A673 (cell line): ENCODE measurements around the gene CGREF1. TPM values are rescaled to one million over a fixed set of nuclear protein-coding genes. Genes with fewer than 3 reads are reported as not detected.

Experiments used
- BruUV-seq: library from RNA; stranded (reverse); fragments of 400-500 nt; replicated peaks from 2 replicates; lab custom pipeline; 2021; lab: Mats Ljungman, UMichigan
- CTCF ChIA-PET: fragments of 300-600 bp; sonication (Branson Sonifier 250); formaldehyde crosslinking; loops from one replicate; lab custom pipeline; 2022; ENCODE audit warnings: antibody characterized with exemption; lab: Charles Lee
- POLR2A ChIA-PET: fragments of 300-600 bp; sonication (Branson Sonifier 250); formaldehyde crosslinking; loops from one replicate; lab custom pipeline; 2022; ENCODE audit warnings: antibody characterized with exemption; ENCODE audit not compliant: low non-redundant PET; lab: Charles Lee
- DNase-seq: peaks from one replicate; pipeline ENCODE4 v3.0.0-alpha.2; 2015; ENCODE audit warnings: low spot score
- H3K27ac ChIP-seq: fragments of 200-600 bp; sonication (generic); 2 replicates; pipeline ENCODE4 v1.5.1; 2016; ENCODE audit warnings: mixed run types, low read depth, mild to moderate bottlenecking, mixed read lengths, antibody characterized with exemption, low read length; ENCODE audit not compliant: poor library complexity, severe bottlenecking
- H3K27me3 ChIP-seq: fragments of 200-600 bp; sonication (generic); replicated peaks from 2 replicates; pipeline ENCODE4 v1.6.1; 2017; ENCODE audit warnings: mixed run types, low read depth, mild to moderate bottlenecking, mixed read lengths, antibody characterized with exemption, low read length; ENCODE audit not compliant: insufficient read depth, poor library complexity
- H3K36me3 ChIP-seq: fragments of 200-600 bp; sonication (generic); 2 replicates; pipeline ENCODE4 v1.6.1; 2016; ENCODE audit warnings: mixed run types, mild to moderate bottlenecking, mixed read lengths, antibody characterized with exemption, low read length; ENCODE audit not compliant: insufficient read depth, poor library complexity, severe bottlenecking
- H3K4me1 ChIP-seq: fragments of 200-600 bp; sonication (generic); 2 replicates; pipeline ENCODE4 v1.6.1; 2017; ENCODE audit warnings: mixed run types, mild to moderate bottlenecking, mixed read lengths, antibody characterized with exemption, low read length; ENCODE audit not compliant: insufficient read depth, poor library complexity, severe bottlenecking
- H3K4me3 ChIP-seq: fragments of 200-600 bp; sonication (generic); 2 replicates; pipeline ENCODE4 v1.5.1; 2016; ENCODE audit warnings: low read depth, mixed run types, mild to moderate bottlenecking, mixed read lengths, low read length; ENCODE audit not compliant: poor library complexity, severe bottlenecking
- H3K9me3 ChIP-seq: fragments of 200-600 bp; sonication (generic); 2 replicates; pipeline ENCODE4 v1.6.1; 2016; ENCODE audit warnings: mixed run types, low read depth, mild to moderate bottlenecking, mixed read lengths, antibody characterized with exemption, low read length; ENCODE audit not compliant: poor library complexity, severe bottlenecking
- EZH2 ChIP-seq: fragments of 200-600 bp; sonication (generic); IDR thresholded peaks from 2 replicates; pipeline ENCODE4 v1.6.1; 2017; ENCODE audit warnings: borderline replicate concordance, low read depth, mild to moderate bottlenecking, mixed read lengths, antibody characterized with exemption, low read length; ENCODE audit not compliant: poor library complexity, severe bottlenecking
- intact Hi-C: fragments of 100-400 bp; cut with micrococcal nuclease; formaldehyde crosslinking; loops from one replicate; pipeline ENCODE4 v1.10.0; 2022; ENCODE audit not compliant: unreplicated experiment
- total RNA-seq: library from RNA; stranded (reverse); gene quantifications from 2 replicates; pipeline ENCODE4 v1.2.3, GENCODE V29; 2021
- TF ChIP-seq, protein P1 (sequence below): fragments of 300-800, 200-600 bp; sonication (generic); conservative IDR thresholded peaks from 2 replicates; pipeline ENCODE4 v1.5.1; 2017; ENCODE audit warnings: low read depth, mild to moderate bottlenecking, antibody characterized with exemption, low read length, moderate library complexity, mixed read lengths

The CGREF1 gene
- total RNA-seq, 1 experiment from 2014 or later: 8.4 TPM

DNA sequence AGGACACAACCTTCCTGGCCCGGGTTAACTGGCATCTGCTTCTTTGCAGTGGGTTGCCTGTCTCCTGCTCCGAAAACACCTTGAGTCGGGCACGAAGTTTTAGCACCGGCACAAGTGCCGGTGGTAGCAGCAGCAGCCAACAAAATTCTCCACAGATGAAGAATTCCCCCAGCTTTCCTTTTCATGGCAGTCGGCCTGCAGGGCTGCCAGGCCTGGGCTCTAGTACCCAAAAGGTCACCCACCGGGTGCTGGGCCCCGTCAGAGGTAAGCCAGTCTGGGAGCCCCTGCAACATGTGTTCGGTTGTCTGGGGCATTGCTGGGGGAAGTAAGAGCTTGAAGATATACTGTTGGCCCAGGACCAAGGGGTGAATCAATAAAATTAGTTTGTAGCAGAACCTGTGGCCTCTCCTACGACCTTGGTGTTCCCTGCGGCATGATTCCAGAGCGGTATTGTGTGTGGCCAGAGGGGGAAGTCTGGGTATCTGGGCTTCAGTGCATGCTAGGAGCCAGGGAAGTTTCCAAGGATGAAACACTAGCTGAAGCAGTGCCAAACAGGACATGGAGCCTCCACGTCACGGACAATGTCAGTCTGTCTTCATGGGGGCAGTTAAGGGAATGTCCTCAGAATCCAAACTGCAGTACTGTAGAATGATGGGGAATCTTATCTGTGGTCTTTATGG, 59.6 kb downstream of the CGREF1 start:
- no TSS peak for BruUV-seq
- TF ChIP-seq, protein P1, sequence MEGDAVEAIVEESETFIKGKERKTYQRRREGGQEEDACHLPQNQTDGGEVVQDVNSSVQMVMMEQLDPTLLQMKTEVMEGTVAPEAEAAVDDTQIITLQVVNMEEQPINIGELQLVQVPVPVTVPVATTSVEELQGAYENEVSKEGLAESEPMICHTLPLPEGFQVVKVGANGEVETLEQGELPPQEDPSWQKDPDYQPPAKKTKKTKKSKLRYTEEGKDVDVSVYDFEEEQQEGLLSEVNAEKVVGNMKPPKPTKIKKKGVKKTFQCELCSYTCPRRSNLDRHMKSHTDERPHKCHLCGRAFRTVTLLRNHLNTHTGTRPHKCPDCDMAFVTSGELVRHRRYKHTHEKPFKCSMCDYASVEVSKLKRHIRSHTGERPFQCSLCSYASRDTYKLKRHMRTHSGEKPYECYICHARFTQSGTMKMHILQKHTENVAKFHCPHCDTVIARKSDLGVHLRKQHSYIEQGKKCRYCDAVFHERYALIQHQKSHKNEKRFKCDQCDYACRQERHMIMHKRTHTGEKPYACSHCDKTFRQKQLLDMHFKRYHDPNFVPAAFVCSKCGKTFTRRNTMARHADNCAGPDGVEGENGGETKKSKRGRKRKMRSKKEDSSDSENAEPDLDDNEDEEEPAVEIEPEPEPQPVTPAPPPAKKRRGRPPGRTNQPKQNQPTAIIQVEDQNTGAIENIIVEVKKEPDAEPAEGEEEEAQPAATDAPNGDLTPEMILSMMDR: no peak
- no peak for TF ChIP-seq EZH2
- no peaks in the 10 kb centered on the region for H3K4me1 ChIP-seq
- H3K27me3 ChIP-seq: no peaks in the 10 kb centered on the region
- intact Hi-C loops: no loop called here
- H3K9me3 ChIP-seq: no peaks in the 10 kb centered on the region
- no peak for DNase-seq
- H3K36me3 ChIP-seq: peaks cover 38% of the 10 kb centered on the region
- H3K4me3 ChIP-seq: no peak overlapping the region
- no peak overlapping the region for H3K27ac ChIP-seq
- ChIA-PET POLR2A (no interaction called here), CTCF (no interaction called here)

DNA sequence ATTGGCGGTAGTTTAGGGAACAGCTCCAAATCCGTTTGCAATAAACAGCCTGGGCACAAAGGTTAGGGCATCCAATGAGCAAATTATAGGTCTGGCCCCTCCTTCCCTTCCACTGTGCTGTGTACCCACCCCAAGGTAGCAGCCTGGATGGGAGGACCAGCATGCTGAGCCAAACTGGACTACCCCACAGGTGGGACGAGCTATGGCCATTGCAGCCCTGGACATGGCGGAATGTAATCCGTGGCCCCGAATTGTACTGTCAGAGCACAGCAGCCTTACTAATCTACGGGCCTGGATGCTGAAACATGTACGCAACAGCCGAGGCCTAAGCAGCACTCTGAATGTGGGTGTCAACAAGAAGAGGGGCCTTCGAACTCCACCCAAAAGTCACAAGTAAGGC, 60.7 kb downstream of the CGREF1 start:
- intact Hi-C loops: no loop called here
- Histone ChIP-seq H3K36me3 (peaks cover 49% of the 10 kb centered on the region), H3K27ac (no peak overlapping the region), H3K4me3 (no peak overlapping the region), H3K4me1 (no peaks in the 10 kb centered on the region), H3K27me3 (no peaks in the 10 kb centered on the region), H3K9me3 (no peaks in the 10 kb centered on the region)
- CTCF ChIA-PET: no interaction called here
- TF ChIP-seq, protein P1: no peak
- no peak for TF ChIP-seq EZH2
- BruUV-seq: no TSS peak
- POLR2A ChIA-PET: no interaction called here
- DNase-seq: no peak

DNA sequence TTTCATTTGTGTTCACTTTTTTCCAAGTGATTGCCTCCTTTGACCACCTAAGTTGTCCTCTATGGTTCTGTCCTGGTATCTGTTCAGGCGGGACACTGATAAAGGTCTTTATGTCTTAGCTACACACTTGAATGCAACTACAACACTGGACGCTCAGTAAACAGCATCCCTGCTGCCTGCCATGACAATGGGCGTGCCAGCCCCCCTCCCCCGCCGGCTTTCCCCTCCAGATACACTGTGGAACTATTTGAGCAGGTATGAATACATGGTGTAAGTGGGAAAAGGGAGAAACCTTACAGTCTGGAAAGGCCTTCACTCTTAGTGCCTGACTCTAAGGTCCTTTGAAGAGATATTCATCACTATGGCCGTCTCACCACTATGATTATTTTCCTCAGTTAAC, 61.7 kb downstream of the CGREF1 start:
- Histone ChIP-seq H3K4me1 (peaks cover 4% of the 10 kb centered on the region), H3K9me3 (no peaks in the 10 kb centered on the region), H3K36me3 (peaks cover 52% of the 10 kb centered on the region), H3K27me3 (no peaks in the 10 kb centered on the region), H3K27ac (no peak overlapping the region), H3K4me3 (no peak overlapping the region)
- TF ChIP-seq, protein P1: no peak
- TF ChIP-seq EZH2: no peak
- POLR2A ChIA-PET: no interaction called here
- intact Hi-C loops: no loop called here
- CTCF ChIA-PET: no interaction called here
- no TSS peak for BruUV-seq
- no peak for DNase-seq
